GM12878 (cell line): ENCODE results near the gene GDF15. TPM values are rescaled to one million over a fixed set of nuclear protein-coding genes. Genes with fewer than 3 reads are reported as not detected.

Experiments used
- ATAC-seq: fragments of 200-7000 bp; cut with Tn5 transposase; 3 replicates; pipeline ENCODE4 v1.9.1; 2020; ENCODE audit warnings: mild to moderate bottlenecking, moderate library complexity
- BruUV-seq: library from RNA; stranded (reverse); fragments of 400-500 nt; replicated peaks from 2 replicates; lab custom pipeline; 2021; lab: Mats Ljungman, UMichigan
- CTCF ChIA-PET: fragments of 300-600 bp; sonication (Branson Sonifier 250); formaldehyde crosslinking; extraction: SDS; loops from one replicate; lab custom pipeline; 2021; ENCODE audit warnings: inconsistent platforms; lab: Yijun Ruan, JAX
- POLR2A ChIA-PET: fragments of 350-600 bp; formaldehyde crosslinking; extraction: SDS; loops from one replicate; lab custom pipeline; 2021; ENCODE audit warnings: inconsistent platforms; lab: Charles Lee
- RAD21 ChIA-PET: fragments of 300-600 bp; sonication (Branson Sonifier 250); formaldehyde crosslinking; loops from one replicate; lab custom pipeline; 2023; ENCODE audit warnings: antibody characterized with exemption; ENCODE audit not compliant: unreplicated experiment; lab: Charles Lee
- SMC1A ChIA-PET: fragments of 300-600 bp; sonication (Branson Sonifier 250); formaldehyde crosslinking; loops from one replicate; lab custom pipeline; 2023; ENCODE audit not compliant: unreplicated experiment, uncharacterized antibody; lab: Charles Lee
- DNase-seq: peaks from one replicate; pipeline ENCODE4 v3.0.0-alpha.2; 2011; ENCODE audit warnings: low read depth, low spot score
- FAIRE-seq: peaks from 3 replicates; lab custom pipeline; 2011; peaks lifted over from hg19 to GRCh38; lab: Jason Lieb, UNC
- H2AFZ ChIP-seq: 2 replicates; pipeline ENCODE4 v1.6.0; 2011; ENCODE audit warnings: low read depth, low read length, control low read depth; ENCODE audit not compliant: control insufficient read depth
- H3K27ac ChIP-seq: 2 replicates; pipeline ENCODE4 v1.5.1; 2011; ENCODE audit warnings: control low read depth; ENCODE audit not compliant: control insufficient read depth, insufficient read depth
- H3K27me3 ChIP-seq, 2 experiments: replicated peaks in 1 of 2; 2 replicates each; pipeline versions ENCODE4 v1.6.0 to v1.6.1; 2011; ENCODE audit warnings: low read length in 1 of 2; ENCODE audit not compliant: control insufficient read depth in 2 of 2, insufficient read depth in 2 of 2
- H3K36me3 ChIP-seq, 2 experiments: 2 replicates each; pipeline ENCODE4 v1.5.1; 2011; ENCODE audit warnings: low read length in 1 of 2; ENCODE audit not compliant: control insufficient read depth in 2 of 2, insufficient read depth in 2 of 2
- H3K4me1 ChIP-seq: 2 replicates; pipeline ENCODE4 v1.6.1; 2011; ENCODE audit warnings: mild to moderate bottlenecking, low read length, moderate library complexity, mixed read lengths; ENCODE audit not compliant: control insufficient read depth, insufficient read depth
- H3K4me2 ChIP-seq: 2 replicates; pipeline ENCODE4 v1.6.0; 2011; ENCODE audit warnings: control low read depth; ENCODE audit not compliant: control insufficient read depth, insufficient read depth
- H3K4me3 ChIP-seq: fragments of 200-600 bp; sonication (generic); 2 replicates; pipeline ENCODE4 v1.5.1; 2016
- H3K79me2 ChIP-seq: 2 replicates; pipeline ENCODE4 v1.6.0; 2011; ENCODE audit warnings: low read length; ENCODE audit not compliant: control insufficient read depth, insufficient read depth
- H3K9ac ChIP-seq: 2 replicates; pipeline ENCODE4 v1.8.0; 2011; ENCODE audit warnings: low read length, control low read depth, mixed read lengths; ENCODE audit not compliant: control insufficient read depth, insufficient read depth
- H3K9me3 ChIP-seq: replicated peaks from 3 replicates; pipeline ENCODE4 v1.5.1; 2011; ENCODE audit warnings: mild to moderate bottlenecking, low read length; ENCODE audit not compliant: control insufficient read depth, insufficient read depth
- H4K20me1 ChIP-seq: 2 replicates; pipeline ENCODE4 v1.6.0; 2011; ENCODE audit not compliant: control insufficient read depth, insufficient read depth
- BRCA1 ChIP-seq: IDR thresholded peaks from 2 replicates; pipeline ENCODE4 v1.6.1; 2011; ENCODE audit warnings: low read depth, low read length, improper control_type of control experiment
- DPF2 ChIP-seq: fragments of 450-650 bp; IDR thresholded peaks from 2 replicates; pipeline ENCODE4 v1.6.1; 2017; ENCODE audit warnings: mild to moderate bottlenecking
- ETV6 ChIP-seq, 2 experiments: fragments of 450-650 bp in 1 of 2; IDR thresholded peaks in 1 of 2; conservative IDR thresholded peaks in 1 of 2; 2 replicates each; pipeline ENCODE4 v1.6.1; 2014; ENCODE audit warnings: antibody characterized with exemption in 1 of 2, borderline replicate concordance in 1 of 2, low read depth in 1 of 2, mild to moderate bottlenecking in 1 of 2, moderate library complexity in 1 of 2
- HDGF ChIP-seq: fragments of 450-650 bp; IDR thresholded peaks from 2 replicates; pipeline ENCODE4 v1.6.1; 2016; ENCODE audit warnings: antibody characterized with exemption
- NFIC ChIP-seq: IDR thresholded peaks from 2 replicates; pipeline ENCODE4 v1.6.1; 2012; ENCODE audit warnings: low read depth, mild to moderate bottlenecking, inconsistent platforms, low read length, moderate library complexity
- RAD21 ChIP-seq: IDR thresholded peaks from 2 replicates; pipeline ENCODE4 v1.6.1; 2011; ENCODE audit warnings: mild to moderate bottlenecking, low read depth, low read length, moderate library complexity; ENCODE audit not compliant: insufficient read depth
- SMARCA5 ChIP-seq: fragments of 450-650 bp; IDR thresholded peaks from 2 replicates; pipeline ENCODE4 v1.6.1; 2017; ENCODE audit warnings: mild to moderate bottlenecking
- SREBF1 ChIP-seq: IDR thresholded peaks from 2 replicates; pipeline ENCODE4 v1.6.1; 2012; ENCODE audit warnings: mild to moderate bottlenecking, low read length
- ZNF274 ChIP-seq: IDR thresholded peaks from one replicate; pipeline ENCODE4 v1.8.0; 2011; ENCODE audit not compliant: insufficient read length, insufficient read depth
- WGBS: methylation state at CpG from one replicate; pipeline ENCODE4 v1.1.6; 2016; ENCODE audit warnings: low lambda C conversion rate; ENCODE audit not compliant: insufficient replicate concordance, insufficient coverage; ENCODE audit errors: missing lambda C conversion rate; 5-methylcytosine and 5-hydroxymethylcytosine counted together
- in situ Hi-C: fragments of 300-500 bp; cut with MboI; formaldehyde crosslinking; loops from 9 replicates; pipeline ENCODE4 v1.14.3; 2018; ENCODE audit warnings: mixed read lengths
- intact Hi-C: fragments of 100-400 bp; cut with micrococcal nuclease; formaldehyde crosslinking; loops from one replicate; pipeline ENCODE4 v1.14.2; 2022; ENCODE audit not compliant: unreplicated experiment
- polyA plus RNA-seq, 11 experiments: library from polyadenylated mRNA; depleted of rRNA in 4 of 11; unstranded in 6 of 11; stranded (reverse) in 5 of 11; fragments of >200 nt; fragmentation: Nextera tagmentation in 4 of 11; fragmentation: Illumina TruSeq in 1 of 11; extraction: Ambion mirVana in 4 of 11; extraction: Trizol in 1 of 11; gene quantifications; 1 replicate in 1 of 11; 2 replicates in 10 of 11; pipeline versions ENCODE4 v1.2.1 to v1.2.3, GENCODE V29; 2011 to 2016; ENCODE audit warnings: inconsistent platforms in 2 of 11, missing spikeins in 2 of 11, low read depth in 1 of 11
- total RNA-seq, 4 experiments: library from RNA; depleted of rRNA in 3 of 4; stranded (reverse); fragments of >200 nt in 3 of 4; fragmentation: Illumina TruSeq in 1 of 4; extraction: Trizol in 1 of 4; gene quantifications; 2 replicates each; pipeline versions ENCODE4 v1.2.1 to v1.2.3, GENCODE V29; 2013 to 2021
- TF ChIP-seq, protein P1 (sequence below): IDR thresholded peaks from 2 replicates; pipeline ENCODE4 v1.6.1; 2012; ENCODE audit warnings: mild to moderate bottlenecking, low read depth, low read length

GDF15 gene
- total and polyA plus RNA-seq, 10 of the 15 experiments (the other 5 are each of a cell fraction or from before 2014, with no cell fraction given), result 0.11 to 3.6 (median 1.6) TPM; not detected in 1

DNA sequence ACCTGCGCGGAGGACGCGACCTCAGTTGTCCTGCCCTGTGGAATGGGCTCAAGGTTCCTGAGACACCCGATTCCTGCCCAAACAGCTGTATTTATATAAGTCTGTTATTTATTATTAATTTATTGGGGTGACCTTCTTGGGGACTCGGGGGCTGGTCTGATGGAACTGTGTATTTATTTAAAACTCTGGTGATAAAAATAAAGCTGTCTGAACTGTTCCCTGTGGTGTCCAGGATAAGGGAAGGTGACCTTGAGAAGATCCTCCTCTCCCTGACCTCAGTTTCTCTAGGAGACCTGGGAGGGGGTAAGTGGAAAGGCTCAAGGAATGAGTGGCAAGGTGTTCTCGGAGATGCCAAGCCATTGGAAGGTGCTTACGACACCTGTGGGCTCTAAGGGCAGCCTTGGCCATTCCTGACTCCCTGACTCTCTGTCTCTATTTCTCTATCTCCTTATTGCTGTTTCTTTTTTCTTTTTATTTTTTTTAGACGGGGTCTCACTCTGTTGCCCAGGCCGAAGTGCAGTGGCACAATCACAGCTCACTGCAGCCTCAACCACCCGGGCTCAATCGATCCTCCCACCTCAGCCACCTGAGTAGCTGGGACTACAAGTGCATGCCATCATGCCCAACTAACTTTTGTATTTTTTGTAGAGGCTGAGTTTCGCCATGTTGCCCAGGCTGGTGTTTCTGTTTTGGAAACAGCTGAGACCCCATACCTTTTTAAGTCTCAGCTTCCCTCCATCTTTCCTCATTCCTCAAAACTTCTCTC is 3.2 kb downstream of the GDF15 start:
- H3K4me3 ChIP-seq, result no peak overlapping the region
- no peaks in the 10 kb centered on the region for H4K20me1 ChIP-seq
- ATAC-seq, result no peak
- H3K27me3 ChIP-seq, result peaks cover 0 to 3% of the 10 kb centered on the region in 2 experiments; a peak in 3 of 4 replicates
- H3K9ac ChIP-seq, result no peak overlapping the region
- peaks cover 23% of the 10 kb centered on the region for H3K4me1 ChIP-seq
- BruUV-seq, result no TSS peak
- H3K27ac ChIP-seq, result no peak overlapping the region
- RAD21 ChIA-PET, result interaction anchor here (0.8 to 5.5 kb wide), 8 partner anchors 12 to 110 kb away, joined by 3 to 63 read pairs (median 4); partner anchors contain the start of gene SSBP4
- in situ Hi-C loops, result no loop called here
- no peak overlapping the region; the same call in 1 of the 2 replicates for H2AFZ ChIP-seq
- H3K79me2 ChIP-seq, result no peaks in the 10 kb centered on the region
- POLR2A ChIA-PET, result interaction anchor here (1.3 to 2.5 kb wide), 6 partner anchors 8 to 108 kb away, joined by 3 to 15 read pairs (median 5); partner anchors contain the start of genes JUND and LRRC25
- CTCF ChIA-PET, result interaction anchor here (0.8 to 9.4 kb wide), 20 partner anchors 9 to 178 kb away, joined by 3 to 144 read pairs (median 6); partner anchors contain the start of genes LRRC25 and SSBP4
- SMC1A ChIA-PET, result interaction anchor here (0.8 to 4.7 kb wide), 14 partner anchors 9 to 110 kb away, joined by 3 to 60 read pairs (median 4); partner anchors contain the start of genes LRRC25 and SSBP4
- 79% methylated on average over 13 of the region's 13 CpGs for WGBS
- intact Hi-C loops, result loop anchor here (1.0 kb wide), 1 partner anchor 19 kb away; no protein-coding TSS in a partner anchor
- no peak for FAIRE-seq
- DNase-seq, result no peak
- no peaks in the 10 kb centered on the region for H3K36me3 ChIP-seq
- no peaks in the 10 kb centered on the region; the same call in 2 of the 3 replicates for H3K9me3 ChIP-seq
- TF ChIP-seq RAD21, result no peak
- TF ChIP-seq NFIC, result no peak
- TF ChIP-seq SMARCA5, result no peak
- no peak for TF ChIP-seq SREBF1
- no peak for TF ChIP-seq BRCA1
- no peak for TF ChIP-seq HDGF
- no peak for TF ChIP-seq DPF2
- TF ChIP-seq ZNF274, result no peak
- TF ChIP-seq, protein P1, sequence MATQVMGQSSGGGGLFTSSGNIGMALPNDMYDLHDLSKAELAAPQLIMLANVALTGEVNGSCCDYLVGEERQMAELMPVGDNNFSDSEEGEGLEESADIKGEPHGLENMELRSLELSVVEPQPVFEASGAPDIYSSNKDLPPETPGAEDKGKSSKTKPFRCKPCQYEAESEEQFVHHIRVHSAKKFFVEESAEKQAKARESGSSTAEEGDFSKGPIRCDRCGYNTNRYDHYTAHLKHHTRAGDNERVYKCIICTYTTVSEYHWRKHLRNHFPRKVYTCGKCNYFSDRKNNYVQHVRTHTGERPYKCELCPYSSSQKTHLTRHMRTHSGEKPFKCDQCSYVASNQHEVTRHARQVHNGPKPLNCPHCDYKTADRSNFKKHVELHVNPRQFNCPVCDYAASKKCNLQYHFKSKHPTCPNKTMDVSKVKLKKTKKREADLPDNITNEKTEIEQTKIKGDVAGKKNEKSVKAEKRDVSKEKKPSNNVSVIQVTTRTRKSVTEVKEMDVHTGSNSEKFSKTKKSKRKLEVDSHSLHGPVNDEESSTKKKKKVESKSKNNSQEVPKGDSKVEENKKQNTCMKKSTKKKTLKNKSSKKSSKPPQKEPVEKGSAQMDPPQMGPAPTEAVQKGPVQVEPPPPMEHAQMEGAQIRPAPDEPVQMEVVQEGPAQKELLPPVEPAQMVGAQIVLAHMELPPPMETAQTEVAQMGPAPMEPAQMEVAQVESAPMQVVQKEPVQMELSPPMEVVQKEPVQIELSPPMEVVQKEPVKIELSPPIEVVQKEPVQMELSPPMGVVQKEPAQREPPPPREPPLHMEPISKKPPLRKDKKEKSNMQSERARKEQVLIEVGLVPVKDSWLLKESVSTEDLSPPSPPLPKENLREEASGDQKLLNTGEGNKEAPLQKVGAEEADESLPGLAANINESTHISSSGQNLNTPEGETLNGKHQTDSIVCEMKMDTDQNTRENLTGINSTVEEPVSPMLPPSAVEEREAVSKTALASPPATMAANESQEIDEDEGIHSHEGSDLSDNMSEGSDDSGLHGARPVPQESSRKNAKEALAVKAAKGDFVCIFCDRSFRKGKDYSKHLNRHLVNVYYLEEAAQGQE, result no peak
- no peak for TF ChIP-seq ETV6 (conservative IDR thresholded peaks at IDR 0.05 in 1 of 2, IDR thresholded peaks at IDR 0.05 in 1 of 2; ENCODE audit: borderline replicate concordance in 1 of 2, low read depth in 1 of 2)
- no peak overlapping the region for H3K4me2 ChIP-seq
